Measurements from ENCODE around the gene NAPG. TPM values are rescaled to one million over a fixed set of nuclear protein-coding genes. Genes with fewer than 3 reads are reported as not detected.
"Not testable (repeated sequence)": the region's sequence is repeated elsewhere in the genome, so short reads cannot be mapped to it uniquely, and the experiment has no call there.

Gene NAPG
- total and polyA plus RNA-seq, 4 donors: 12.7 to 37.4 (median 26.2) TPM

- ATAC-seq (ENCODE audit: insufficient read depth, low FRiP score); DNase-seq: not testable (repeated sequence)
- WGBS, 2 donors: 87 to 88% methylated on average over 25 of the region's 25 CpGs
Observed at GRCh38 chr18:10577842-10578572, 52.2 kb downstream of the NAPG start.

GRCh38 chr18:10578573-10578899 lies 52.7 kb downstream of the NAPG start:
- H3K27ac ChIP-seq (ENCODE audit: low read depth in 1 of 2, low read length in 1 of 2); H3K4me1 ChIP-seq (ENCODE audit: control insufficient read depth in 5 of 5, insufficient read depth in 5 of 5, low read length in 5 of 5); H3K9ac ChIP-seq (ENCODE audit: insufficient read depth in 1 of 2, low read length in 2 of 2); ATAC-seq (ENCODE audit: insufficient read depth, low FRiP score); H3K4me3 ChIP-seq; H3K36me3 ChIP-seq (ENCODE audit: control insufficient read depth in 4 of 4, insufficient read depth in 4 of 4, low read length in 4 of 4); DNase-seq; H3K27me3 ChIP-seq (ENCODE audit: control insufficient read depth in 3 of 3, insufficient read depth in 3 of 3, low read length in 2 of 3); H3K9me3 ChIP-seq (ENCODE audit: control insufficient read depth in 4 of 4, insufficient read depth in 3 of 4, low read length in 3 of 4): not testable (repeated sequence)
- 97 to 98% methylated on average over 11 of the region's 11 CpGs for WGBS, 2 donors

More at GRCh38 chr18:10577842-10578572, 52.2 kb downstream of the NAPG start:
- H3K9me3 ChIP-seq (ENCODE audit: control insufficient read depth in 4 of 4, insufficient read depth in 3 of 4, low read length in 3 of 4); H3K4me3 ChIP-seq; H3K27me3 ChIP-seq (ENCODE audit: control insufficient read depth in 3 of 3, insufficient read depth in 3 of 3, low read length in 2 of 3); H3K36me3 ChIP-seq (ENCODE audit: control insufficient read depth in 4 of 4, insufficient read depth in 4 of 4, low read length in 4 of 4); H3K27ac ChIP-seq (ENCODE audit: low read depth in 1 of 2, low read length in 1 of 2); H3K9ac ChIP-seq (ENCODE audit: insufficient read depth in 1 of 2, low read length in 2 of 2); H3K4me1 ChIP-seq (ENCODE audit: control insufficient read depth in 5 of 5, insufficient read depth in 5 of 5, low read length in 5 of 5): not testable (repeated sequence)

DNA sequence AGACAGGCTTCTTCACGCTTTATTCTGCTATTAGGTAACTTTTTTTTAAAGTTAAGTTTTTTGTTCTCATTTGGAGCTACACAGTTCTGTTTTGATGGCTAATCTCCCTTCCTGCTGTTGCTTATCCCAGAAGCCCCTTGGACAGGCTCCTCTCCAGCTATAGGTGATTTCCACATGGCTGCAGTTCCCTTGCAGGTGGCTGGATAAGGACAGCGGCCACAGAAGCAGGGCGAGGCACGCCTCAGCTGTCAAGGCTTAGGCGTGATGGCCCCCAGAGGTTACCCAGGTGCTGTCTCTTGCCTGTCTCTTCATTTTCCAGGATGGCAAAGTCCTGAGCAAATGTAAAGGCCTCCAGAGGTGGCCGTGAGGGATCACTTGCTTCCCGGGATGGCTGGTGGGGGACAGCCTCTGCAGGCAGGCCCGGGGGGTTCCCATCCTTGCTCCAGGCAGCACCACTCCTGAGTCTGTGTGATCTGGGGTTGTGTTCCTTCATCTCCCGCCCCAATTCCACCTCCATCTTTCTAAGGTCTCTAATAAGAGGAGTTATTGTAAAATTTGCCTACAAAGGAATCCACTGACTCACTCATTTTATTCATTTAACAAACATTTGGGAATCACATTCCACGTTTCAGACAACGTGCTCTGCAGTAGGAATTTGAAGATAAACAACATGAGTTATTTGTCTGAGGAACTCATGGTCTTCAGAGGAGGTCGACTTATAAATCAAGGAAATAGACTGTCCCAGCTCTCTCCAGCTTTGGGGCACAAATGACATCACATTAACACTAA lies 53.4 kb downstream of the NAPG start:
- no peaks in the 10 kb centered on the region for H3K9me3 ChIP-seq (ENCODE audit: control insufficient read depth in 4 of 4, insufficient read depth in 3 of 4, low read length in 3 of 4)
- H3K9ac ChIP-seq (ENCODE audit: insufficient read depth in 1 of 2, low read length in 2 of 2): no peak overlapping the region
- DNase-seq: no peak
- ATAC-seq (ENCODE audit: insufficient read depth, low FRiP score): no peak
- no peak overlapping the region for H3K4me3 ChIP-seq
- no peak overlapping the region for H3K27ac ChIP-seq (ENCODE audit: low read depth in 1 of 2, low read length in 1 of 2)
- no peaks in the 10 kb centered on the region for H3K27me3 ChIP-seq (ENCODE audit: control insufficient read depth in 3 of 3, insufficient read depth in 3 of 3, low read length in 2 of 3)
- H3K4me1 ChIP-seq (ENCODE audit: control insufficient read depth in 5 of 5, insufficient read depth in 5 of 5, low read length in 5 of 5): no peaks in the 10 kb centered on the region
- 82 to 88% methylated on average over 12 of the region's 12 CpGs for WGBS, 2 donors
- TF ChIP-seq, protein P1, sequence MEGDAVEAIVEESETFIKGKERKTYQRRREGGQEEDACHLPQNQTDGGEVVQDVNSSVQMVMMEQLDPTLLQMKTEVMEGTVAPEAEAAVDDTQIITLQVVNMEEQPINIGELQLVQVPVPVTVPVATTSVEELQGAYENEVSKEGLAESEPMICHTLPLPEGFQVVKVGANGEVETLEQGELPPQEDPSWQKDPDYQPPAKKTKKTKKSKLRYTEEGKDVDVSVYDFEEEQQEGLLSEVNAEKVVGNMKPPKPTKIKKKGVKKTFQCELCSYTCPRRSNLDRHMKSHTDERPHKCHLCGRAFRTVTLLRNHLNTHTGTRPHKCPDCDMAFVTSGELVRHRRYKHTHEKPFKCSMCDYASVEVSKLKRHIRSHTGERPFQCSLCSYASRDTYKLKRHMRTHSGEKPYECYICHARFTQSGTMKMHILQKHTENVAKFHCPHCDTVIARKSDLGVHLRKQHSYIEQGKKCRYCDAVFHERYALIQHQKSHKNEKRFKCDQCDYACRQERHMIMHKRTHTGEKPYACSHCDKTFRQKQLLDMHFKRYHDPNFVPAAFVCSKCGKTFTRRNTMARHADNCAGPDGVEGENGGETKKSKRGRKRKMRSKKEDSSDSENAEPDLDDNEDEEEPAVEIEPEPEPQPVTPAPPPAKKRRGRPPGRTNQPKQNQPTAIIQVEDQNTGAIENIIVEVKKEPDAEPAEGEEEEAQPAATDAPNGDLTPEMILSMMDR (IDR thresholded peaks at IDR 0.05; ENCODE audit: control extremely low read depth, extremely low read depth): no peak
- H3K36me3 ChIP-seq (ENCODE audit: control insufficient read depth in 4 of 4, insufficient read depth in 4 of 4, low read length in 4 of 4): no peaks in the 10 kb centered on the region

DNA sequence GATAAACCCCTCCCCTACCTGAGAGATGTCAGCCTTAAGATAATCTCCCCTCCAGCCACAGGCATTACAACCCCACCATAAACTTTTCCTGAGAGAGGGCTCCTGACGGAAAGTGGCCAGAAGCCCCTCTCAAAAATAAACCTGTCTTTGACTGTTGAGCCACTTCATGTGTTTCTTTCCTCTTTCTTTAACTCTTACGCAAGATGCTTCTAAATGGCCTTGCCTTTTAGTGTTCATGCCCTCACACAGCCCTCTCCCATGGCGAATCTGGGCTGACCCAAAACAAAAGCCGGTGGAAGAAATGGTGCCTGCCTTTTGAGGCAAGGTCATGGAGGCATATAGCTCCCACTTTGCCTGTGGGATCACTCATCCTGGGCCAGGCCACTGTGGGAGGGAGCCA lies 54.4 kb downstream of the NAPG start:
- 97% methylated on average over 4 of the region's 4 CpGs for WGBS, 2 donors
- H3K9ac ChIP-seq (ENCODE audit: insufficient read depth in 1 of 2, low read length in 2 of 2): no peak overlapping the region
- no peaks in the 10 kb centered on the region for H3K9me3 ChIP-seq (ENCODE audit: control insufficient read depth in 4 of 4, insufficient read depth in 3 of 4, low read length in 3 of 4)
- DNase-seq (no peak), ATAC-seq (ENCODE audit: insufficient read depth, low FRiP score) (no peak)
- H3K27ac ChIP-seq (ENCODE audit: low read depth in 1 of 2, low read length in 1 of 2): no peak overlapping the region
- no peaks in the 10 kb centered on the region for H3K4me1 ChIP-seq (ENCODE audit: control insufficient read depth in 5 of 5, insufficient read depth in 5 of 5, low read length in 5 of 5)
- H3K36me3 ChIP-seq (ENCODE audit: control insufficient read depth in 4 of 4, insufficient read depth in 4 of 4, low read length in 4 of 4): no peaks in the 10 kb centered on the region
- no peak overlapping the region for H3K4me3 ChIP-seq
- TF ChIP-seq, protein P1 (IDR thresholded peaks at IDR 0.05; ENCODE audit: control extremely low read depth, extremely low read depth): no peak
- H3K27me3 ChIP-seq (ENCODE audit: control insufficient read depth in 3 of 3, insufficient read depth in 3 of 3, low read length in 2 of 3): no peaks in the 10 kb centered on the region
